ENCODE measurements around the gene VWF.

GRCh38 chr12:5925646-5926045 lies 198.8 kb downstream of the VWF start:
- TF ChIP-seq EZH2 (IDR thresholded peaks at IDR 0.05) (no peak), FOXP2 (optimal IDR thresholded peaks at IDR 0.05; ENCODE audit: control extremely low read depth, extremely low read length, insufficient read depth) (no peak)
